ENCODE data around the gene ORC5.

ORC5 gene

GRCh38 chr7:104130726-104131125 lies 77.1 kb downstream of the ORC5 start:
- TF ChIP-seq ZFX (IDR thresholded peaks at IDR 0.05; ENCODE audit: borderline replicate concordance), result no peak
- TF ChIP-seq, protein P1, sequence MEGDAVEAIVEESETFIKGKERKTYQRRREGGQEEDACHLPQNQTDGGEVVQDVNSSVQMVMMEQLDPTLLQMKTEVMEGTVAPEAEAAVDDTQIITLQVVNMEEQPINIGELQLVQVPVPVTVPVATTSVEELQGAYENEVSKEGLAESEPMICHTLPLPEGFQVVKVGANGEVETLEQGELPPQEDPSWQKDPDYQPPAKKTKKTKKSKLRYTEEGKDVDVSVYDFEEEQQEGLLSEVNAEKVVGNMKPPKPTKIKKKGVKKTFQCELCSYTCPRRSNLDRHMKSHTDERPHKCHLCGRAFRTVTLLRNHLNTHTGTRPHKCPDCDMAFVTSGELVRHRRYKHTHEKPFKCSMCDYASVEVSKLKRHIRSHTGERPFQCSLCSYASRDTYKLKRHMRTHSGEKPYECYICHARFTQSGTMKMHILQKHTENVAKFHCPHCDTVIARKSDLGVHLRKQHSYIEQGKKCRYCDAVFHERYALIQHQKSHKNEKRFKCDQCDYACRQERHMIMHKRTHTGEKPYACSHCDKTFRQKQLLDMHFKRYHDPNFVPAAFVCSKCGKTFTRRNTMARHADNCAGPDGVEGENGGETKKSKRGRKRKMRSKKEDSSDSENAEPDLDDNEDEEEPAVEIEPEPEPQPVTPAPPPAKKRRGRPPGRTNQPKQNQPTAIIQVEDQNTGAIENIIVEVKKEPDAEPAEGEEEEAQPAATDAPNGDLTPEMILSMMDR (IDR thresholded peaks at IDR 0.05), result no peak
- H3K27ac ChIP-seq, result no peak overlapping the region

DNA sequence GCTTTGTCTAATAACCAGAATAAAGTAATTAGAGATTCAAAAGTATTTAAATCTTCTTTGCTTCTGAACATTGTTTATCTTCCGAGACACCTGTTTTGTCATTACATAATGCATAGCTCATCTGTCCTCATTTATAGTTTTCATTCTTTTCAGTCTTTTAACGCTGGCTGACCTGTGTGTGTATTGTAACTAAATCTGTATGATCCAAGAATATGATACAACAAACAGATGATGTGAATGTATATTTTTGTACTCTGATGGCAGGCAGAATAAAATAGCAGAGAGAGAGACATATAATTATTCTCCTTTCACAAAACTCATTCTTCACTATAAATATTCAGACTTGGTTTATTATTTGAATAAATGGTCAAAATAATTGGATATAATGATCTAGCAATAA lies 80.6 kb downstream of the ORC5 start:
- TF ChIP-seq, protein P1 (IDR thresholded peaks at IDR 0.05), result no peak
- TF ChIP-seq ZFX (IDR thresholded peaks at IDR 0.05; ENCODE audit: borderline replicate concordance), result no peak
- H3K27ac ChIP-seq, result peak overlapping the region; percentile 54

GRCh38 chr7:104126411-104126841 lies 81.4 kb downstream of the ORC5 start:
- TF ChIP-seq, protein P1 (IDR thresholded peaks at IDR 0.05), result no peak
- no peak for TF ChIP-seq ZFX (IDR thresholded peaks at IDR 0.05; ENCODE audit: borderline replicate concordance)
- H3K27ac ChIP-seq, result peak overlapping the region; percentile 54

DNA sequence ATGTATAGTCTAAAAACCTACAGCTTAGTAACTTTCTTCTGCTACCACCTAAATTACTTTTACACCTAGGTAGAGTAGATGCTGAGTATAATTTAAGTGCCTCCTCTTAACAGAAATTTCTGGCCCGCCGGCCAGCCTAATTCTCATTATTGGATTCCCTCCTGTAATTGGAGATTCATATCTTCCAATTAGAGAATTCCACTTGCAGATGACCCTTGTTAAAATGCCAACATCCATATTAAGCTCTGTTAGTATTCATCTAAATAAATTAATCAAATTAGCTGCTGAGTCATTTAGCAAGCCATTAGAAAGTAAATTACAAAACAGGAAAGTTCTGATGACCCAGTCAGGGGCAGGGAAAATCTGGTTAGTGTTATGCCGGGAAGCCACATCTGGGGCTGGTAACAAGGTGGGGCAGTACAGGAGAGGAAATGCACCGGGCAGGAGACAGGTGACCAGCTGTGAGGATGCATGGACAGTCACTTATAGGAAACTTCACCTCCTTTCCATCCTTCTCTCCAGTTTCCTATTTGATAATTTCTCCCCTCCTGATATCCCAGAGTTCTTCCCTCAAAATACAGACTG lies 82.8 kb downstream of the ORC5 start:
- H3K27ac ChIP-seq, result no peak overlapping the region
- TF ChIP-seq, protein P1 (IDR thresholded peaks at IDR 0.05), result no peak
- TF ChIP-seq ZFX (IDR thresholded peaks at IDR 0.05; ENCODE audit: borderline replicate concordance), result no peak

DNA sequence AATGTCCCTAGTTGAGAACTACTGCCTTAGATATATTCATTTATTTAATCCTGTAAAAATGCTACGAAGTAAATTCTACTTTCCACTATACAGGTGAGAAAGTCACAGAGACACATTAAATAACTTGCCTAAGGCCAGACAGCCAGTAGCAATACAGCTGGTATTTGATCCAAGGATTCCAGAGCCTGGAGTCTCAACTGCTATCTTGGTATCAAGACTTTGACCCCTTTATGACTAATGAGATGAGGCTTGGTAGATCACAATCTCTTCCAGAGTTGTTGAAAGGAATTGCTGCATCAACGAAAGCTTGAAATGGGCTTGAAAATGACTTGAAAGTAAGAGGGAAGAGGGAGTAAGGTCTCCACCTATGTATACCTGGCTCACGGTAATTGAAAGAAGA lies 83.3 kb downstream of the ORC5 start:
- TF ChIP-seq, protein P1 (IDR thresholded peaks at IDR 0.05), result no peak
- TF ChIP-seq ZFX (IDR thresholded peaks at IDR 0.05; ENCODE audit: borderline replicate concordance), result no peak
- no peak overlapping the region for H3K27ac ChIP-seq

DNA sequence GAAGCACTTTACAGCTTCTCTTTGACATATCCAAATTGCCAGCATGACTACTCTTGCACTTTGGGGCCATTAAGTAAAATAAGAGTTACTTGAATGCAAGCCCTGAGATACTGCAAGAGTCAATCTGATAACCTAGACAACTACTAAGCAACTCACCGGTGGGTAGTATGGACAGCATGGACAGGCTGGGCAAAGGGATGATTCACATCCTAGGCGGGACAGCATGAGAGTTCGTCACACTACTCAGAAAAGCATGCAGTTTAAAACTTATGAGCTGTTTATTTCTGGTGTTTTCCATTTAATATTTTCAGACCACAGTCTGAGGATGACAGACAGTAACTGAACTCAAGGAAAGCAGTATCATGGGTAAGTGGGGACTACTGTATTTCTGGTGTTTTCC lies 84.0 kb downstream of the ORC5 start:
- H3K27ac ChIP-seq, result no peak overlapping the region
- TF ChIP-seq ZFX (IDR thresholded peaks at IDR 0.05; ENCODE audit: borderline replicate concordance), result no peak
- TF ChIP-seq, protein P1 (IDR thresholded peaks at IDR 0.05), result no peak

GRCh38 chr7:104113788-104114187 lies 94.0 kb downstream of the ORC5 start:
- H3K27ac ChIP-seq, result no peak overlapping the region
- TF ChIP-seq, protein P1 (IDR thresholded peaks at IDR 0.05), result no peak
- TF ChIP-seq ZFX (IDR thresholded peaks at IDR 0.05; ENCODE audit: borderline replicate concordance), result no peak

All from 22Rv1 (cell line).